H4 (cell line): ENCODE data around the gene HIKESHI. TPM values are rescaled to one million over a fixed set of nuclear protein-coding genes. Genes with fewer than 3 reads are reported as not detected.
"Not testable (repeated sequence)": the region's sequence is repeated elsewhere in the genome, so short reads cannot be mapped to it uniquely, and the experiment has no call there.

Experiments used
- DNase-seq: peaks from one replicate; pipeline ENCODE4 v3.0.0-alpha.2; 2015; ENCODE audit warnings: low spot score
- total RNA-seq: library from RNA; depleted of rRNA; stranded (reverse); fragments of >200 nt; shearing (Covaris generic); gene quantifications from 2 replicates; pipeline ENCODE4 v1.2.3, GENCODE V29; 2014; rRNA removed

The HIKESHI gene
- total RNA-seq = 105 and 111 TPM in 2 replicates

GRCh38 chr11:86302092-86302793, at the start of gene HIKESHI:
Gene HIKESHI (plus strand): TSS chr11:86302240. CDS start chr11:86302449, 209 bp downstream.
- peak; percentile 96 for DNase-seq

- DNase-seq = no peak
Measured at GRCh38 chr11:86255896-86256295, 46.1 kb upstream of the HIKESHI start.

- no peak for DNase-seq
Measured at GRCh38 chr11:86256608-86257007, 45.4 kb upstream of the HIKESHI start.

- DNase-seq = no peak
Measured at GRCh38 chr11:86257446-86257845, 44.6 kb upstream of the HIKESHI start.

GRCh38 chr11:86259730-86260129, 42.3 kb upstream of the HIKESHI start:
- no peak for DNase-seq

GRCh38 chr11:86261328-86261727, 40.7 kb upstream of the HIKESHI start:
- DNase-seq = no peak

- no peak for DNase-seq
Measured at GRCh38 chr11:86262387-86262786, 39.7 kb upstream of the HIKESHI start.

GRCh38 chr11:86264649-86265048, 37.4 kb upstream of the HIKESHI start:
- no peak for DNase-seq

GRCh38 chr11:86265194-86265593, 36.8 kb upstream of the HIKESHI start:
- DNase-seq = no peak

GRCh38 chr11:86269645-86270044, 32.4 kb upstream of the HIKESHI start:
- DNase-seq = no peak

- no peak for DNase-seq
Measured at GRCh38 chr11:86274503-86274902, 27.5 kb upstream of the HIKESHI start.

- no peak for DNase-seq
Measured at GRCh38 chr11:86274999-86275398, 27.0 kb upstream of the HIKESHI start.

GRCh38 chr11:86275493-86276370, 26.3 kb upstream of the HIKESHI start:
- DNase-seq = no peak

GRCh38 chr11:86277741-86278140, 24.3 kb upstream of the HIKESHI start:
- no peak for DNase-seq

- no peak for DNase-seq
Measured at GRCh38 chr11:86278226-86278625, 23.8 kb upstream of the HIKESHI start.

- no peak for DNase-seq
Measured at GRCh38 chr11:86279747-86280146, 22.3 kb upstream of the HIKESHI start.

- DNase-seq = no peak
Measured at GRCh38 chr11:86287468-86287796, 14.6 kb upstream of the HIKESHI start.

GRCh38 chr11:86288776-86289507, 13.1 kb upstream of the HIKESHI start:
- DNase-seq = no peak

GRCh38 chr11:86289508-86290280, 12.3 kb upstream of the HIKESHI start:
- not testable (repeated sequence) for DNase-seq

- DNase-seq = peak; percentile 44
Measured at GRCh38 chr11:86291466-86292262, 10.4 kb upstream of the HIKESHI start.
